Left renal pelvis (tissue), 4 donors: ENCODE data around the gene GALM. TPM values are rescaled to one million over a fixed set of nuclear protein-coding genes. Genes with fewer than 3 reads are reported as not detected.
"Not testable (repeated sequence)": the region's sequence is repeated elsewhere in the genome, so short reads cannot be mapped to it uniquely, and the experiment has no call there.

Experiments
- DNase-seq, 4 donors: peaks; one replicate each; pipeline ENCODE4 v3.0.0-alpha.2; 2013; ENCODE audit warnings: low read depth in 4 of 4, low spot score in 3 of 4
- polyA plus RNA-seq, 4 donors: library from polyadenylated mRNA; unstranded; fragments of 120-200 nt; gene quantifications; one replicate each; pipeline ENCODE4 v1.2.1, GENCODE V29; 2013; ENCODE audit not compliant: insufficient read length in 4 of 4

GALM gene
- polyA plus RNA-seq, 4 donors, result 21.1 to 62.7 (median 54.6) TPM

DNA sequence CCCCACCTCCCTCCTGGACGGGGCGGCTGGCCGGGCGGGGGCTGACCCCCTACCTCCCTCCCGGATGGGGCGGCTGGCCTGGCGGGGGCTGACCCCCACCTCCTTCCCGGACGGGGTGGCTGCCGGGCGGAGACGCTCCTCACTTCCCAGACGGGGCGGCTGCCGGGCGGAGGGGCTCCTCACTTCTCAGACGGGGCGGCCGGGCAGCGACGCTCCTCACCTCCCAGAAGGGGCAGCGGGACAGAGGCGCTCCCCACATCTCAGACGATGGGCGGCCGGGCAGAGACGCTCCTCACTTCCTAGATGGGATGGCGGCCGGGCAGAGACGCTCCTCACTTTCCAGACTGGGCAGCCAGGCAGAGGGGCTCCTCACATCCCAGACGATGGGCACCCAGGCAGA is 90.0 kb downstream of the GALM start:
- DNase-seq, result not testable (repeated sequence)

DNA sequence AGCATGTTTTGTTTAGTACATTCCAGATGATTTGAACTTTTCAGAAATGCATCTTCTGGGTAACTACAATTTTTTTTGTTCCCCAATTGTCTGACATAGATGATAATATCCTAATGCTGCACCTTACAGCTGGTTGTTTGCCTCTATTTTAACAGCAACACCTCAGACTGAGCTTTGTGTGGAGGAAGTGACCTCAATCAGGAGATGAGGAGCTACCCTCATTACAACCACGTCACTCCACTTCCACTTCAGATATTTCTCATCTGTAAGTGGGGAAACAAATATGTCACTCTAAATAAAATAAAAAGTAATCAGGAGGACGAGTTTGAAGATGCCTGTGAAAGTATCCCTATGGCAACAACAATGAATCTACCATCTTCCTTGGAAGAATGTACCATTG is 97.3 kb downstream of the GALM start:
- no peak for DNase-seq

DNA sequence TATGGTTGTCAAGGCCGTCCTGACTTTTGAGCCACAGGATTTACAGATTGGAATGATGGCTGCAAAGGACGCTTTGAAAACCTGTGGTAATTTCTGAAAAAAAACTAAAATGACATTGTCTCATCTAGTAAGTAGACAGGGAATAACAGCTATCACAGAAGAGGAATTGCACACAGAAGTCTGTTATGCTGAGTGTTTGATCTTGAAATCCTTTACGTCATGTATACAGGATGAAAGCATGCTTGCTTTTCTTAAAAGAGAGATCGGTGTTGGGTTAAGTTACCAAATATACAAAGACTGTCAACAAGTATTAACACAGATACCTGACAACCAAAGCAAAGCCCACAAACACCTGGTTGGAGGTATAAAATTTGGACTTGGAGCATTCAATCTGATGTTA is 97.8 kb downstream of the GALM start:
- DNase-seq, result no peak

GRCh38 chr2:38765149-38765548 is 99.2 kb downstream of the GALM start:
- no peak for DNase-seq

DNA sequence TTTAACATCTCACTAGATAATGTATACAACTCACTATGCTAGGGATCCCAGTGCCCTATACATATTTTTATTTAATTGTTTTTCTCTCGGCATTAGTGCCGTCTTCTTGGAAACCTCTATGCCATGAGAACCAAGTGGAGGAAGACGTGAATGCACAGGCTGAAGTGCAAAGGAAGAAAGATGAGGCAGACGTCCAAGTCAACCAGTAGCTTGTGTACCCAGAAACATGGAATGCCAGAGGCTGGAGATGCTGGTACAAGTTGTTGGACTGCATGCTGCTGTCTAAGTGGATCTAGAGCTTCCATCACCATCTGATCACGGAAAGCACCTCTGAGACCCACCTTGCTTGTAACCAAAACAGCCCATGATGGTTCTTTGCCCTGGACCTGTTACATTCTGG is 99.6 kb downstream of the GALM start:
- no peak for DNase-seq

- no peak for DNase-seq
These were observed 105.7 kb downstream of the GALM start for GRCh38 chr2:38771632-38772031.

DNA sequence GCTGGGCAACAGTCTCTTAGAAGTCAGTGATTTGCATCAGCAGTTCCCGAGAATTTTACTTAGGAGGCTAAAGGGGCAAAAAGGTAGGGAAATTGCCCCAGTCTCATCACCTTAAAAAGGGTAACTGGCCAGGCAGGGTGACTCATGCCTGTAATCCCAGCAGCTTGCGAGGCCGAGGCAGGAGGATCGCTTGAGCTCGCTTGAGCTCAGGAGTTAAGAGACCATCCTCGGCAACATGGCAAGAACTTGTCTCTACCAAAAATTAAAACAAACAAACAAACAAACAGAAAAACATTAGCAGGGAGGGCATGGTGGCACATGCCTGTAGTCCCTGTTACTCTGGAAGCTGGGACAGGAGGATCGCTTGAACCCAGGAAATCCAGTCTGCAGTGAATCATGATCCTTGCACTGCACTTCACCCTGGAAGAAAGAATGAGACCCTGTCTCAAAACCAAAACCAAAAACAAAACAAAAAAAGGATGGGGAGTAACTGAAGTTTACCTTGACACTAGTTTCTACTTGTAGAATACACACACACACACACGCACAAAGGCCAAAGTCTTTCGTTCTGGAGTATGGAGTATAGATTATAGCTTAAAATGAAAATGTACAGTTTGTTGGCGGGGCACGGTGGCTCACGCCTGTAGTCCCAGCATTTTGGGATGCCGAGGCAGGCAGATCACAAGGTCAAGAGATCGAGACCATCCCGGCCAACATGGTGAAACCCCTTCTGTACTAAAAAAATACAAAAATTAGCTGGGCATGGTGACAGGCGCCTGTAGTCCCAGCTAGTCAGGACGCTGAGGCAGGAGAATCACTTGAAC is 109.4 kb downstream of the GALM start:
- no peak for DNase-seq

- DNase-seq, result no peak
These were observed 110.0 kb downstream of the GALM start for GRCh38 chr2:38775921-38776225.

- DNase-seq, result no peak
These were observed 110.6 kb downstream of the GALM start for GRCh38 chr2:38776531-38776930.

GRCh38 chr2:38778687-38779082 is 112.8 kb downstream of the GALM start:
- no peak for DNase-seq

GRCh38 chr2:38783586-38783985 is 117.7 kb downstream of the GALM start:
- no peak for DNase-seq

Other genes with a start within 250 kb of the GALM start
- 10 to 100 TPM; 68.6 to 82.0 (median 78.3) TPM for gene HNRNPLL, start 63.2 kb upstream of the GALM start, polyA plus RNA-seq
- 100 to 1,000 TPM; 235 to 287 (median 243) TPM for gene SRSF7, start 85.2 kb downstream of the GALM start, polyA plus RNA-seq
- gene GEMIN6, start 112.1 kb downstream of the GALM start, polyA plus RNA-seq, result 10 to 100 TPM; 18.9 to 22.5 (median 20.5) TPM
- gene DHX57, start 209.8 kb downstream of the GALM start, polyA plus RNA-seq, result 10 to 100 TPM; 28.0 to 38.4 (median 34.9) TPM
- gene MORN2, start 209.9 kb downstream of the GALM start, polyA plus RNA-seq, result 10 to 100 TPM; 23.3 to 61.7 (median 52.1) TPM
- gene ARHGEF33, start 223.8 kb downstream of the GALM start, polyA plus RNA-seq, result 1 to 10 TPM; 1.9 to 3.8 (median 2.4) TPM